ENCODE data around the gene ADD3. TPM values are rescaled to one million over a fixed set of nuclear protein-coding genes. Genes with fewer than 3 reads are reported as not detected.

Gene ADD3
- polyA plus RNA-seq, 1 donor (not counting 4 experiments of a cell fraction or from before 2014, with no cell fraction given), result 61.7 TPM

DNA sequence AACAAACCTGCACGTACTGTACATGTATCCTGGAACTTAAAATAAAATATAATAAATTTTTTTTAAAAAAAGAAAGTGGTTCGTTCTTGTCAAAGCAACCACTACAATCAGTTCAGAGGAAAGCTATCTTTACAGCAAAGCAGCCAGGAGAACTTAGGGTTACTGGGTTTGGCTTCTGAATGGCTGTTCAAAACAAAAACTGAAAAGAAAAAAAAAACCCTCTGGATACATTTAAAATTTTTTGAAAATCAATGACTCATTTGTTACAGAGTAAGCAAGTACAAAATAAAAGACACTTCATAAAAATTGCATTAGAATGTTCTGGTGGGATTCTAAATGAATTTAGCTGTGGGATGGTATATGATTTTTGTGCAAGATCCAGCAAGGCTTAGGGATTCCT lies 28.6 kb upstream of the ADD3 start:
- Histone ChIP-seq H3K27me3 (ENCODE audit: control insufficient read depth, extremely low read depth, insufficient read depth, low read length) (no peaks in the 10 kb centered on the region), H4K20me1 (ENCODE audit: control insufficient read depth, extremely low read depth, insufficient read depth, low read length) (no peaks in the 10 kb centered on the region), H3K9ac (ENCODE audit: control insufficient read depth, extremely low read depth, insufficient read depth, low read length) (no peak overlapping the region), H3K79me2 (ENCODE audit: control insufficient read depth, insufficient read depth, low read length) (no peaks in the 10 kb centered on the region), H3K4me2 (ENCODE audit: control insufficient read depth, extremely low read depth, insufficient read depth, low read depth, low read length) (no peak overlapping the region), H3K27ac (ENCODE audit: control insufficient read depth, insufficient read depth, low read length) (no peak overlapping the region), H3K4me3 (ENCODE audit: control insufficient read depth in 2 of 3, extremely low read depth in 1 of 3, insufficient read depth in 2 of 3, low read depth in 1 of 3, low read length in 3 of 3) (no peak overlapping the region), H3K36me3 (ENCODE audit: control insufficient read depth in 2 of 2, extremely low read depth in 1 of 2, insufficient read depth in 2 of 2, low read length in 2 of 2) (no peaks in the 10 kb centered on the region), H3K9me1 (ENCODE audit: control insufficient read depth, extremely low read depth, insufficient read depth, low read length) (no peaks in the 10 kb centered on the region), H2AFZ (ENCODE audit: control insufficient read depth, low read length) (no peak overlapping the region), H3K4me1 (ENCODE audit: control insufficient read depth, extremely low read depth, insufficient read depth, low read length) (no peaks in the 10 kb centered on the region), H3K9me3 (ENCODE audit: control insufficient read depth, low read depth, low read length) (no peaks in the 10 kb centered on the region)
- dilution Hi-C loops (cut with MboI; ENCODE audit: extremely low pct_ligation_motif_present, low sequenced_read_pairs), result no loop called here
- no peak for TF ChIP-seq EZH2 (IDR thresholded peaks at IDR 0.05; ENCODE audit: low read length)
- TF ChIP-seq, protein P1, sequence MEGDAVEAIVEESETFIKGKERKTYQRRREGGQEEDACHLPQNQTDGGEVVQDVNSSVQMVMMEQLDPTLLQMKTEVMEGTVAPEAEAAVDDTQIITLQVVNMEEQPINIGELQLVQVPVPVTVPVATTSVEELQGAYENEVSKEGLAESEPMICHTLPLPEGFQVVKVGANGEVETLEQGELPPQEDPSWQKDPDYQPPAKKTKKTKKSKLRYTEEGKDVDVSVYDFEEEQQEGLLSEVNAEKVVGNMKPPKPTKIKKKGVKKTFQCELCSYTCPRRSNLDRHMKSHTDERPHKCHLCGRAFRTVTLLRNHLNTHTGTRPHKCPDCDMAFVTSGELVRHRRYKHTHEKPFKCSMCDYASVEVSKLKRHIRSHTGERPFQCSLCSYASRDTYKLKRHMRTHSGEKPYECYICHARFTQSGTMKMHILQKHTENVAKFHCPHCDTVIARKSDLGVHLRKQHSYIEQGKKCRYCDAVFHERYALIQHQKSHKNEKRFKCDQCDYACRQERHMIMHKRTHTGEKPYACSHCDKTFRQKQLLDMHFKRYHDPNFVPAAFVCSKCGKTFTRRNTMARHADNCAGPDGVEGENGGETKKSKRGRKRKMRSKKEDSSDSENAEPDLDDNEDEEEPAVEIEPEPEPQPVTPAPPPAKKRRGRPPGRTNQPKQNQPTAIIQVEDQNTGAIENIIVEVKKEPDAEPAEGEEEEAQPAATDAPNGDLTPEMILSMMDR (optimal IDR thresholded peaks at IDR 0.05 in 1 of 3, IDR thresholded peaks at IDR 0.05 in 1 of 3, conservative IDR thresholded peaks at IDR 0.05 in 1 of 3; ENCODE audit: extremely low read depth in 1 of 3, insufficient read depth in 2 of 3, low read length in 3 of 3), result no peak
- DNase-seq (ENCODE audit: low read depth, low spot score) (no peak), FAIRE-seq (no peak)

DNA sequence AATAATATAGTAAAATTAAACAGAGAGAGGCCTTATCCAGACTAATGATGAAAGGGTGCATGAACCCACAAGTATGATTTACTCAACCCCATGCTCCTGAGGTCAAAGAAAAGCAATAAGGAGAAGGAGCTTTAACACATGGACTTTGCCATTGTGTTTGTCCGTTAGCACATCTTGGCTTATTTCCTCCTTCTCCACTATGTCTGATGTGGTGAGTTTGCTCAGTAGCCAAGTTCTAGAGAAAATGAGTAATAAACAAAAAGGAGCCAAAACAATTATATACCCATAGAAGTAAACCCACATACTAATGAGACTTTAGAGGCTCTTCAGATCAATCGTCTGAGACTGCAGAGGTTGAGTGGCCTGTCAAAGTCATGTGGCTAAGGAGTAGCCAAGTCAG lies 26.1 kb upstream of the ADD3 start:
- Histone ChIP-seq H3K9ac (ENCODE audit: control insufficient read depth, extremely low read depth, insufficient read depth, low read length) (no peak overlapping the region), H3K79me2 (ENCODE audit: control insufficient read depth, insufficient read depth, low read length) (no peaks in the 10 kb centered on the region), H4K20me1 (ENCODE audit: control insufficient read depth, extremely low read depth, insufficient read depth, low read length) (no peaks in the 10 kb centered on the region), H3K36me3 (ENCODE audit: control insufficient read depth in 2 of 2, extremely low read depth in 1 of 2, insufficient read depth in 2 of 2, low read length in 2 of 2) (no peaks in the 10 kb centered on the region), H3K4me2 (ENCODE audit: control insufficient read depth, extremely low read depth, insufficient read depth, low read depth, low read length) (no peak overlapping the region), H3K9me3 (ENCODE audit: control insufficient read depth, low read depth, low read length) (no peaks in the 10 kb centered on the region), H2AFZ (ENCODE audit: control insufficient read depth, low read length) (no peak overlapping the region), H3K9me1 (ENCODE audit: control insufficient read depth, extremely low read depth, insufficient read depth, low read length) (no peaks in the 10 kb centered on the region), H3K27ac (ENCODE audit: control insufficient read depth, insufficient read depth, low read length) (no peak overlapping the region), H3K4me1 (ENCODE audit: control insufficient read depth, extremely low read depth, insufficient read depth, low read length) (no peaks in the 10 kb centered on the region), H3K27me3 (ENCODE audit: control insufficient read depth, extremely low read depth, insufficient read depth, low read length) (no peaks in the 10 kb centered on the region), H3K4me3 (ENCODE audit: control insufficient read depth in 2 of 3, extremely low read depth in 1 of 3, insufficient read depth in 2 of 3, low read depth in 1 of 3, low read length in 3 of 3) (no peak overlapping the region)
- dilution Hi-C loops (cut with MboI; ENCODE audit: extremely low pct_ligation_motif_present, low sequenced_read_pairs), result no loop called here
- FAIRE-seq (no peak), DNase-seq (ENCODE audit: low read depth, low spot score) (no peak)
- TF ChIP-seq EZH2 (IDR thresholded peaks at IDR 0.05; ENCODE audit: low read length), result no peak
- TF ChIP-seq, protein P1 (optimal IDR thresholded peaks at IDR 0.05 in 1 of 3, IDR thresholded peaks at IDR 0.05 in 1 of 3, conservative IDR thresholded peaks at IDR 0.05 in 1 of 3; ENCODE audit: extremely low read depth in 1 of 3, insufficient read depth in 2 of 3, low read length in 3 of 3), result no peak

Measured in keratinocyte (primary cell).